Stimulated activated CD8-positive, alpha-beta memory T cell treated with anti-CD3 and anti-CD28 coated beads, Interleukin-7, amount 100 ng/mL, for 4 hours (primary cell): ENCODE data around the gene DAB2IP.

ENCODE experiments used
- DNase-seq, 2 donors: peaks; one replicate each; pipeline ENCODE4 v3.0.0-alpha.2; 2020; ENCODE audit warnings: low read depth in 2 of 2

DAB2IP gene

GRCh38 chr9:121774715-121775613 is 123.5 kb downstream of the DAB2IP start:
- DNase-seq: no peak

- DNase-seq: no peak
Observed at GRCh38 chr9:121776001-121776738, 124.7 kb downstream of the DAB2IP start.

GRCh38 chr9:121776739-121777637 is 125.6 kb downstream of the DAB2IP start:
- no peak for DNase-seq

DNA sequence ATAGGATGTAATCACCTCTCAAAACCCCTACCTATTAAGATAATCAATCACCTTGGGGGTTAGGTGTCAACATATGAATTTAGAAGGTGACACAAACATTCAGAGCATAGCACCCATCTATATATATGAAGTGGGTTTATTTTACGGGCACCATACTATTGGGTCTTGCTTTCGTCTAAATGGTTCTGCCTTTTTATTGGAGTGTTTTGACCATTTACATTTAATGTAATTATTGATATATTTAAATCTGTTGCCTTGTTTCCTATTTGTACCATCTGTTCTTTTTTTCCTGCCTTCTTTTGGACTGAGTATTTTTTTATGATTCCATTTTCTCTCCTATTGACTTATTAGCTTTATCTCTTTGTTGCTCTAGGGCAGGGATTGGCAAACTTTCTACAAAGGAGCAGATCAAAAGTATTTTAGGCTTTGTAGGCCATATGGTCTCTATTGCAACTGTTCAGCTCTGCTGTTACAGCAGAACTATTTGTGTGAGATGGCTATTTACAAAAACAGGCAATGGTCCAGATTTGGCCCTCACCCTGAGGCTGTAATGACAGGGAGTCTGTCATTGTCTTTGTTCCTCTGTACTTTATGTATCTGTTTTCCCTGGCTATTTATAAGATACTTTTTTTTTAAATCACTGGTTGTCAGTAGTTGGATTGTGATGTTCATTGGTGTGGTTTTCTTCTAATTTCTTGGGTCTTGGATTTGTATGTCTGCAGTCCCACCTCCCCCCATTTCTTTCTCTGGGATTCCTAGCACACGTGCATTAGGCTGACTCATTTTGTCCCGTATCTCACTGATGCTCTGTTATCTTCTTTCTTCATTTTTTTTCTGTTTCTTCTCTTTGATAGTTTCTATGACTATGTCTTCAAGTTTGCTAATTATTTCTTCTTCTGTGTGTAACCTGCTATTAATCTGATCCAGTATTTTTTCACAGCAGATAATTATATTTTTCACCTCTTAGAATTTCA is 127.1 kb downstream of the DAB2IP start:
- DNase-seq: no peak

DNA sequence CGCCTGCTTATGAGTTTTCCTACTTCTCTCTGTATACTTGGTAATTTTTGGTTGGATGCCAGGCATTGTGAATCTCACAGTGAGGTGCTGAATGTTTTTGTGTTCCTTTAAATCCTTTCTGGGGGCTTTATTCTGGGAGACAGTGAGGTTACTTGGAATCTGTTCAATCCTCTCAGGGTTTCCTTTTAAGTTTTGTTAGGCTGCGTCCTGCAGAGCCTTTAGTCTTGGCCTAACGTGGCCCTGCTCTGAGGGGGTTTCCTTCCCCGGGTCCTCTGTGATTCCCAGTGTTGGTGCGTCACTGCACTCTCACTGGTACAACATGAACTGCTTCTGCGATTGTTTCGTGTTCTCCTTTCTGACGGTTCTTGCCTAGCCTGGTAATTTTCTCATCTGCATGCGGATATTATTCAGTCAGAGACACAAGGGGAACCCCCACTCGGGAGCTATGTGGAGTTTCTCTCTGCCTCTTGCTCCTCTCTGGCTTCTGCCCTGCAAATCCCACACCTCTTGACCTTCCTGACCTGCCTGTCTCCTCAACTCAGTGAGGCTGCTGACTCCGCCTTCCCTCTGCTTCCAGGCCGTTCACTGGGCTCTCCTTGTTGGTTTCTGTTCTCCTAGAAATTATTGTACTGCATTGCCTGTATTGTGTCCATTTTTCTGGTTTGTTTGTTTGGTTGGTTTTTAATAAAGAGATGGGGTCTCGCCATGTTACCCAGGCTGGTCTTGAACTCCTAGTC is 128.1 kb downstream of the DAB2IP start:
- DNase-seq: no peak

DNA sequence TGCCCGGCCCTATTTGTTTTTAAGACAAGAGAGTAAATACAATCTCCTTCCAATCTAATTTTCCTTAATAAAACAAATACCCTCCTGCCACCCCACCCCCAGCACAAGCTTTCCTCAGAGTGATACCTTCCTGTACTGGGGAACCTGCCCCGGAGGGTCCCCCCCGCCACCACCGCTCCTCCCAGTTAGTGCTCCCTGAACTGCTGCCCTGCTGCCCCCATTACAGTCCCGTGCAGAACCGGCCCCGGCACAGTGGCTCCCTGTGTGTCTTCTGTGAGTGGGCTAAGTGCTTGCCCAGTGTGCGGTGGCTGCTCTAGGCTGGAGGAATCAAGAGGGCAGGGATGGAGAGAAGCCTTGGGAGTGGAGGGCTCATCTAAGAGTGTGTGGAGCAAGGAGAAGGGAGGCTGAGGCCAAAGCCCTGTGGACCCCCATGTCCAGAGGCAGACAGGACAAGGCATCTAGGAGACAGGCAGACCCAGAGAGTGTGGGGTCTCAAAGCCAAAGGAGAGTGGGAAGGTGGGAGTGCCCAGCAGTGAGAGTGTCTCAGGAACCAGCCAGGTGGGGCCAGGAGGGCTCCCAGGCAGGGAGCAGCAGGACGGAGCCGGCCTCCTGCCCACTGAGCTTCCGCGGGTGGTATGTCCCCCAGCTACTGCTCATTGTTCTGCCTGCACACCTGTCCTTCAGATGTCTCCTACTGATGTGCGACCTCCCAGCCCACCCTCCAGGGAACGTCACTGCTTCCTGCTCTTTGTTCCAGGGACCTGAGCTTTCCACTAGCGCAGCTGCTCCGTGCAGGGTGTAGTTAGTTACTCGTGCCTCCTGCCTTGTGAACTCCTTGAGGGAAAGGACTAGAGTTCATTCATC is 129.0 kb downstream of the DAB2IP start:
- no peak for DNase-seq

DNA sequence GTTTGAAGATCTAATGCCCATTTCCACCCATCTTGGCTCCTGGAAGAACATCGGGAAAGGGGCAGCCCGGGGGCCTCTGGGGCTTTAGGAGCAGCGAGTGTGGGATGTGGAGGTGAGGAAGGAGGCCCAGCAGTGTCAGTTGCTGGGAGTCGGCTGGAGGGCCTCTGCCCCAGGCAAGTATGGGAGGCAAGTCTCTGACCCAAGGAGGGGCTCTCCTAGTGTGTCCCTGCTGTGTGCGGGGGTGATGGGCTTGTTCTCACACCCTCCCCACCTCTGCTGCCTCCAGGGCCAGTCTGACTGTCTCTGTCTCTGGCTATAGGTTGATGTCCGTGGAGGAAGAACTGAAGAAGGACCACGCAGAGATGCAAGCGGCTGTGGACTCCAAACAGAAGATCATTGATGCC is 129.7 kb downstream of the DAB2IP start:
- no peak for DNase-seq

GRCh38 chr9:121781701-121782464 is 130.4 kb downstream of the DAB2IP start:
- no peak for DNase-seq

DNA sequence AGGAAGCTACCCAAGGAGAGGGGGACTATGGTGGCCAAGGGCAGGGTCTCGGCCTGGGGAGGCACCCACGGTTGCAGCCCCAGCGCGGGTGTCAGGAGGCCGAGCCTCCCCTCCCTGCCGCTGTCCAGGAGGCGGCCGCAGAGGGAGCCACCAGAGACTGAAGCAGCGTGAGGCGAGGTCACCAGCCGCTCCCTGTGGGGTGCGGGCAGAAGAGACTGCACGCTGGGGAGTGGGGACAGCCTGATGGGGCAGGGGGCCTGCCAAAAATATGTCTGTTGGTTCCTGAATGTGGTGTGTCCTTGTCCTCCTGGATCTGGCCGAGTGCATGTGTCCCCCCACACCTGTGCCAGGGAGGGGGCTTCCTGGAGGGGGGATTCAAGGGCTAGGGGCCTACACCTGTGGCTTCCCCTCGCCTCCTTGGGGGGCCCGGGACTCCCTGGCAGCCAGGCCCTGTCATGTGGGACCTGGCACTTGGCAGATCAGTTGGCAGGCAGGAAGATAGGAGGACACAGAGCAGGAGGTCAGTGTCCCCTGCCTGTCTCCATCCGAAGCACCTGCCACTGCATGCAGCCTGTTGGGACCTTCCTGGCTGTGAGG is 131.2 kb downstream of the DAB2IP start:
- DNase-seq: no peak

DNA sequence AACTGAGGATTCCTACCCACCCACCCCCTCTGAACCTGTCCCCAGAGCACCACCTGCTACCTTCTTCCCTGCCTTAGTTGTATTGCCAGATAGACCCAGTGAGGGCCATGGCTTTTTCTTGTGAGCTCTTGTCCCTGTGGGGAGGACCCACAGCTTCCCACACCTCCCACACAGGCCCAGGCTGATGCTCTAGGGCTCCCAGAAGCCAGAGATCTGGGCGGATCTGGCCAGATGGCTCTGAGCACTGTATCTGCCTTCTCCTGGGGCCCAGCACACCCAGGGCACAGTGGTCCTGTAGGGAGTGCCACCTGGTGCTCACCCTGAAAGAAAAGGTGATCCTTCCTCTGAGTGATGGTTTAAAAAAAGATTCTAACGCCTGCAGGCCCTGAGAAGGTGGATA is 131.7 kb downstream of the DAB2IP start:
- DNase-seq: no peak

GRCh38 chr9:121783521-121784507 is 132.4 kb downstream of the DAB2IP start:
- DNase-seq: no peak

DNA sequence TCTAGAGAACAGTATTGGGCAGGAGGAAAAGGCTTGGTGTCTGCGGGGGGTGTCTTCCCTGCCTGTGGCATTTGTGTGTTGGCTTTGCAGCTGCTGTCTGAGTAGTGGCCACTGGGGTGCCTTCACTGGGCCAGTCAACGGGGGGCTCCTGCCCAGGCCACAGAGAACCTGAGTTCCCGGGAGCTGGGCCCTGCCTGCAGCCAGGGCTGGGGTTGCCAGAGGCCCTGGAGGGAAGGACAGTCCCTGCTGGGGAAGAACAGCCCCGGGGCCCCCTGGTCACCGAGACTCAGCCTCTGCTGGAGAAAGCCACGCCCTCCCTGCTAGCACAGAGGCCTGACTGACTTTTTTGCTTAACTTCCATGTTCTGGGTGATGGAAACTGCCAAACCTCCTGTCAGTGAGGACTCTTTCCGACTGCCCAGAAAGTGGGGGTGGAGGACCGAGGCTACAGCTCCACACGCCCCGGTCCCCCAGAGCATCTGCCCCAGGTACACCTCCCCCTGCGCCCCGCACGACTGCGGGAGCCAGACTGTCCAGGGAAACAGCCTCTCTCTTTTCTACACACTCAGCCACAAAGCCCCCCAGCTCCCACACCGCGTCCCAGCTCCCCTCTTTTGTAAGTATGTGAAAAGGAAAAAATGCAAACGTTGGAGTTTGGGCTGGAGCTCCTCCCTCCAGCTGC is 133.4 kb downstream of the DAB2IP start:
- DNase-seq: no peak

DNA sequence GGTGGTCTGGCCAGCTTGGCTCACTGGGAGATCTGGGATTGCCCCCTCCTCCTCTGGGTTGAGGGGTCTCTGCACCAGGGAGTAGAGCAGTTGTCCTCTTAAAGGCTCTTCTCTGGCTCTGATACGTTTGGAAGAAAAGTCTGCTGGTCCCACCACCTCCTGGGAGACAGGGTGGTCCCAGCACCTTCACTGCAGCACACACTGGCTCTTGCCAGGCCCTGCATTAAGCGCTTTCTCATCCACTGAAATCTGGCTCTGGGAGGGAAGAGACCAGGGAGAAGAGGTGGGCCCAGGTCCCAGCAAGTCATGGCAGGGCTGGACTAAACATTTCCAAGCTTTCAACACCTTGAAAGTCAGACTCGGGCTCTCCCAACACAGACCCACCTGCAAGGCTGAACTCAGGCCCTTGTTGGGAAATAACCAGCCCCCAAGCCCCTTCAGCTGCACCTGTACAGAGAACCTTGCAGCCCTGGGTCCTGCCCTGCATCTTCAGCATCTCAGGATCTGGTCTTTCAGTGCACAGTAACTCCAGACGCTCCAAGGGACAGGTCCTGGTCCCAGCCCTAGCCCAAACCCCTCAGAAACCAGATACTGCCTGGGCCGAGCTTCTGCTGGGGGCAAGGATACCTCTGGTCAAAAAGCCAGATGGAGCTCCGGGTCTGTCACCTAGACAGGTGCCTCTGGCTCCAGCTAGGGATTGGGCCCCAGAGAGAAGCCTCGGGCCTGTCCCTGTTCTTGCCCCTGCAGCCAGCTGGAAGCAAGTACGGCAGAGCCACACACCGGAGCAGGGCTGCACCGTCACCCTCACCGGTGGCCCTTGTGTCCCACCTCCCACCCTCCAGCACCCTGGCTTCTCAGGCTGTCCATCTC is 134.5 kb downstream of the DAB2IP start:
- DNase-seq: no peak

- DNase-seq: no peak
Observed at GRCh38 chr9:121786543-121786948, 135.1 kb downstream of the DAB2IP start.

GRCh38 chr9:121786998-121787422 is 135.6 kb downstream of the DAB2IP start:
- DNase-seq: no peak
